Sigmoid colon (tissue), 7 donors: ENCODE measurements around the gene MED22. TPM values are rescaled to one million over a fixed set of nuclear protein-coding genes. Genes with fewer than 3 reads are reported as not detected.

Source experiments
- DNase-seq: peaks from one replicate; pipeline ENCODE4 v3.0.0-alpha.2; 2019
- H3K27ac ChIP-seq, 4 donors: fragments of 200-600 bp; sonication (generic); one replicate each; pipeline ENCODE4 v1.5.1; 2016 to 2019; ENCODE audit warnings: mild to moderate bottlenecking in 1 of 4
- H3K27me3 ChIP-seq, 3 donors: fragments of 200-600 bp; sonication (generic); one replicate each; pipeline ENCODE4 v1.5.1; 2019; ENCODE audit warnings: mild to moderate bottlenecking in 1 of 3
- H3K36me3 ChIP-seq, 4 donors: fragments of 200-600 bp; sonication (generic); one replicate each; pipeline ENCODE4 v1.5.1; 2016 to 2019
- H3K4me1 ChIP-seq, 4 donors: fragments of 200-600 bp; sonication (generic); one replicate each; pipeline ENCODE4 v1.5.1; 2017 to 2019
- H3K4me3 ChIP-seq, 4 donors: fragments of 200-600 bp; sonication (generic); one replicate each; pipeline ENCODE4 v1.5.1; 2017 to 2019; ENCODE audit warnings: mild to moderate bottlenecking in 2 of 4, moderate library complexity in 1 of 4
- H3K9me3 ChIP-seq, 4 donors: fragments of 200-600 bp in 3 of 4; sonication (generic) in 3 of 4; one replicate each; pipeline versions ENCODE4 v1.5.1 to v1.6.1; 2013 to 2019
- EP300 ChIP-seq, 4 donors: sonication (generic); formaldehyde crosslinking; IDR thresholded peaks; one replicate each; pipeline ENCODE4 v1.6.1; 2017; ENCODE audit warnings: antibody characterized with exemption in 4 of 4
- POLR2A ChIP-seq, 2 donors: fragments of 450-650 bp; IDR thresholded peaks; one replicate each; pipeline ENCODE4 v1.6.1; 2016; ENCODE audit warnings: antibody characterized with exemption in 2 of 2, mild to moderate bottlenecking in 2 of 2, moderate library complexity in 2 of 2
- POLR2AphosphoS5 ChIP-seq, 4 donors: sonication (generic); formaldehyde crosslinking; IDR thresholded peaks; one replicate each; pipeline ENCODE4 v1.6.1; 2017; ENCODE audit warnings: antibody characterized with exemption in 4 of 4
- WGBS, 2 donors: extraction: QIAGEN DNeasy Blood & Tissue Kit; methylation state at CpG; one replicate each; pipeline ENCODE4 v1.1.7; 2013; 5-methylcytosine and 5-hydroxymethylcytosine counted together
- intact Hi-C: fragments of 100-400 bp; cut with DNase I; formaldehyde crosslinking; loops from one replicate; pipeline ENCODE4 v1.15.1; 2023
- polyA plus RNA-seq, 3 donors: library from polyadenylated mRNA; stranded (reverse); fragments of 200-250 nt; gene quantifications; one replicate each; pipeline ENCODE4 v1.2.3, GENCODE V29; 2013
- total RNA-seq, 4 donors: library from RNA; depleted of rRNA; stranded (reverse); fragments of >200 nt; gene quantifications; one replicate each; pipeline ENCODE4 v1.1.0, GENCODE V29; 2016
- TF ChIP-seq, protein P1 (sequence below), 4 experiments: fragments of 450-650 bp in 3 of 4; fragments of 200-600 bp in 1 of 4; IDR thresholded peaks; one replicate each; pipeline ENCODE4 v1.5.1; 2016 to 2019; ENCODE audit warnings: antibody characterized with exemption in 4 of 4, mild to moderate bottlenecking in 3 of 4, moderate library complexity in 2 of 4
- donor health status: healthy with polysubstance abuse.
- donor health status: Bipolar disorder and iron deficiency.
- donor health status: healthy.

The MED22 gene
- total RNA-seq: 10 to 100 TPM; 17.2 to 31.3 (median 28.4) TPM
- 10 to 100 TPM in 2 of 3 donors, 1 to 10 TPM in 1; 8.4 to 23.7 (median 11.8) TPM for polyA plus RNA-seq

DNA sequence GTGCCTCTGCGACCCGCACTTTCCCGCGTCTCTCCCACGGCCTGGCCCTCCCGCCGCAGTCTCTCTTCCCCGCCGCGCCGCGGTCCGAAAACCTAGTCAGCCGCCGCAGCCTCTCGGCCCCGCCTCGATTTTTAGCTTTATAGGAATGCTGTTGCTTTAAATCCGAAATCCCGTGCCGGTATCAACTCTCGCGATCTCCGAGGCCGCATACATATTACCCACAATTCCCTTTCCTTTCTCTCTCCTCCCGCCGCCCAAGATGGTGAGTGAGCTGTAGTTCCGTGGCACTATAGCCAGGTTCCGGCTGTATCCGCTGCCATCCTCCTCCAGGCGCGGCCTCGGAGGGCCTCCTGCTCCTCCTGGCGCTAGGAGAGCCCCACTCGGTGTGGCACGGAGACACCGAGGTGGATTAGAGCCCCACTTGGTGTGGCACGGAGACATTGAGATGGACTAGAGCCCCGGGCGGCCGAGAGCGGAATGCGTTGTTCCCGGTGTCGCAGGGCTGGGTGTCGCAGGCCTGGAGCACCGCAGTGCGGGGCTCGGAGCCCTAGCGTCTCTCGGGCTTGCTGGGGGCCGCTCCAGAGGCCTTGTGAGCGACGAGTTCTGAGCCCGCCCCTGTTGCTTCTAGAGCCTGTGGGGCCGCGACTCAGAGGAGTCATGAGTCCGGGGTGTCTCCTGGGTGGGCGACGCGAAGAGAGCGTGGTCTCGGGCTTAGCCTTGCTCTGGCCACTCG lies at the start of gene MED22, which contains the start of gene RPL7A:
TSS of gene MED22 (minus strand) at position 147 of the 733 bp plus-strand sequence. CDS start 1,469 bp downstream, outside the sequence.
TSS of gene RPL7A (plus strand) at position 234 of the 733 bp plus-strand sequence. CDS start at position 260, 26 bp downstream.
- TF ChIP-seq, protein P1, sequence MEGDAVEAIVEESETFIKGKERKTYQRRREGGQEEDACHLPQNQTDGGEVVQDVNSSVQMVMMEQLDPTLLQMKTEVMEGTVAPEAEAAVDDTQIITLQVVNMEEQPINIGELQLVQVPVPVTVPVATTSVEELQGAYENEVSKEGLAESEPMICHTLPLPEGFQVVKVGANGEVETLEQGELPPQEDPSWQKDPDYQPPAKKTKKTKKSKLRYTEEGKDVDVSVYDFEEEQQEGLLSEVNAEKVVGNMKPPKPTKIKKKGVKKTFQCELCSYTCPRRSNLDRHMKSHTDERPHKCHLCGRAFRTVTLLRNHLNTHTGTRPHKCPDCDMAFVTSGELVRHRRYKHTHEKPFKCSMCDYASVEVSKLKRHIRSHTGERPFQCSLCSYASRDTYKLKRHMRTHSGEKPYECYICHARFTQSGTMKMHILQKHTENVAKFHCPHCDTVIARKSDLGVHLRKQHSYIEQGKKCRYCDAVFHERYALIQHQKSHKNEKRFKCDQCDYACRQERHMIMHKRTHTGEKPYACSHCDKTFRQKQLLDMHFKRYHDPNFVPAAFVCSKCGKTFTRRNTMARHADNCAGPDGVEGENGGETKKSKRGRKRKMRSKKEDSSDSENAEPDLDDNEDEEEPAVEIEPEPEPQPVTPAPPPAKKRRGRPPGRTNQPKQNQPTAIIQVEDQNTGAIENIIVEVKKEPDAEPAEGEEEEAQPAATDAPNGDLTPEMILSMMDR (IDR thresholded peaks at IDR 0.05): no peak
- TF ChIP-seq POLR2AphosphoS5 (IDR thresholded peaks at IDR 0.05): peak; percentile 90 to 98 (median 95)
- no peak for TF ChIP-seq EP300 (IDR thresholded peaks at IDR 0.05)
- TF ChIP-seq POLR2A (IDR thresholded peaks at IDR 0.05): peak; percentile 90 to 92

DNA sequence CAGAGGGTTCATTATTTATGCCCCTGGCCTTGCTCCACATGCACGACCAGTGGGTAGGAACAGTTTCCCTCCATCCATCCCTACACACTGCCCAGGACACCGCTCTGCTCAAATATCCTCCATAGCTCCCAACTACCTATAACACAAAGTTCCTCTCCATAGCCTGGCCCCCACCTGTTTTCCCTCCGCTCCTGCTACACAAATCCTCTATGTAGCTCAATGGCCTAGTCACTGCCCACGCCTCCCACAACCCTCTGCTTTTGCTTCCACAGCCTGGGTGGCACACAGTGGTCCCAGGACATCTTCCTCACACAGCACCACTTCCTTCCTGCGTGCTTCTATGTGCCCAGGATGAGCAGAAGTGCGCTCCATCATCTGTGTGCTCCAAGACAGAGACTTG lies 49.4 kb upstream of the MED22 start:
- TF ChIP-seq POLR2A (IDR thresholded peaks at IDR 0.05) (no peak), EP300 (IDR thresholded peaks at IDR 0.05) (no peak), POLR2AphosphoS5 (IDR thresholded peaks at IDR 0.05) (no peak)
- TF ChIP-seq, protein P1 (IDR thresholded peaks at IDR 0.05): no peak
- Histone ChIP-seq H3K36me3 (peaks cover 0 to 6% (median 0%) of the 10 kb centered on the region in 4 donors), H3K27ac (no peak overlapping the region), H3K4me1 (no peaks in the 10 kb centered on the region), H3K27me3 (peaks cover 0 to 36% (median 11%) of the 10 kb centered on the region in 3 donors), H3K4me3 (no peak overlapping the region), H3K9me3 (no peaks in the 10 kb centered on the region)
- intact Hi-C loops: no loop called here
- WGBS, 2 donors: 67 to 80% methylated on average over 6 of the region's 6 CpGs
- no peak for DNase-seq

More for the DNA sequence above, at the start of gene MED22, which contains the start of gene RPL7A:
- intact Hi-C loops: loop anchor here (1.0 to 5.0 kb wide), 2 partner anchors 28 to 114 kb away; partner anchors contain the start of genes STKLD1 and SURF4
- Histone ChIP-seq H3K36me3 (peaks cover 35 to 69% (median 56%) of the 10 kb centered on the region in 4 donors), H3K27ac (peak within 1 kb of the TSS; percentile 90 to 93 (median 92)), H3K4me1 (peaks cover 0 to 31% (median 27%) of the 10 kb centered on the region in 4 donors), H3K9me3 (no peaks in the 10 kb centered on the region), H3K27me3 (no peaks in the 10 kb centered on the region), H3K4me3 (peak within 1 kb of the TSS; percentile 78 to 96 (median 88))
- WGBS, 2 donors: 0% methylated on average over 64 of the region's 64 CpGs
- peak; percentile 97 for DNase-seq

GRCh38 chr9:133396952-133397351 lies 49.0 kb upstream of the MED22 start:
- no peak overlapping the region for H3K4me3 ChIP-seq
- H3K27me3 ChIP-seq: peaks cover 0 to 40% (median 11%) of the 10 kb centered on the region in 3 donors
- WGBS, 2 donors: 21 to 35% methylated on average over 14 of the region's 14 CpGs
- H3K36me3 ChIP-seq: peaks cover 0 to 6% (median 0%) of the 10 kb centered on the region in 4 donors
- no peak for TF ChIP-seq EP300 (IDR thresholded peaks at IDR 0.05)
- TF ChIP-seq, protein P1 (IDR thresholded peaks at IDR 0.05): no peak
- TF ChIP-seq POLR2AphosphoS5 (IDR thresholded peaks at IDR 0.05): no peak
- no peak for TF ChIP-seq POLR2A (IDR thresholded peaks at IDR 0.05)
- H3K4me1 ChIP-seq: no peaks in the 10 kb centered on the region
- DNase-seq: no peak
- H3K27ac ChIP-seq: no peak overlapping the region
- intact Hi-C loops: no loop called here
- no peaks in the 10 kb centered on the region for H3K9me3 ChIP-seq

DNA sequence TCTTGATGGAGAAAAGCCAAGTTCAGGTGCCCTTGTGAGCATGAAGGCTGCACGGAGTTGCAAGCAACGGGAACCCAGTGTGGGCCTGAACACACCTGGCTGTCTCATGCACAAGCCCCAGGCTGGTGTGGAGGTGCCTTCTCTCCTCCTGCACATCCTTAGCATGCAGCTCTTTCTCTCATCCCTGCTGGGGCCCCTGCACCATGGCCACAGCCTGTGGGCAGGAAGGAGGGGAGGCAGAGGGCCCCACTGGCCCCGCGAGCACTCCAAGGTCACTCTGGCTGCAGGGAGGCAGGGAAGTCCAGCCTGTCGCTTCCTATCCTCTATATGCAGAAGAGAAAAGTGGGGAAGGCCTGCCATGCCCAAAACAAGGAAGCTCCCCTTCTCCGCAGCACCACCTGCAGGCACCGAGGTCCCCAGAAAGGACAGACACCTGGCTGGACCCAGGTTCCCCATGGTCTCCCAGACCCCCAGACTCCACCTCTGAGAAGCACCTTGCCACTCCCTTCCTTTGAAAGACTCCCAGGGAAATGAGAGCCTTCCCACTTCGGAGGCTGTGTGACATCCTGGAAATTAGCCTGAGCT lies 46.8 kb upstream of the MED22 start:
- H3K27me3 ChIP-seq: peaks cover 0 to 51% (median 19%) of the 10 kb centered on the region in 3 donors
- intact Hi-C loops: no loop called here
- DNase-seq: no peak
- no peak overlapping the region for H3K27ac ChIP-seq
- TF ChIP-seq, protein P1 (IDR thresholded peaks at IDR 0.05): no peak
- H3K4me1 ChIP-seq: no peaks in the 10 kb centered on the region
- no peak overlapping the region for H3K4me3 ChIP-seq
- no peaks in the 10 kb centered on the region for H3K9me3 ChIP-seq
- 15 to 30% methylated on average over 8 of the region's 8 CpGs for WGBS, 2 donors
- H3K36me3 ChIP-seq: no peaks in the 10 kb centered on the region
